ENCODE results near the gene TSPAN6.

Gene TSPAN6, protein sequence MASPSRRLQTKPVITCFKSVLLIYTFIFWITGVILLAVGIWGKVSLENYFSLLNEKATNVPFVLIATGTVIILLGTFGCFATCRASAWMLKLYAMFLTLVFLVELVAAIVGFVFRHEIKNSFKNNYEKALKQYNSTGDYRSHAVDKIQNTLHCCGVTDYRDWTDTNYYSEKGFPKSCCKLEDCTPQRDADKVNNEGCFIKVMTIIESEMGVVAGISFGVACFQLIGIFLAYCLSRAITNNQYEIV

DNA sequence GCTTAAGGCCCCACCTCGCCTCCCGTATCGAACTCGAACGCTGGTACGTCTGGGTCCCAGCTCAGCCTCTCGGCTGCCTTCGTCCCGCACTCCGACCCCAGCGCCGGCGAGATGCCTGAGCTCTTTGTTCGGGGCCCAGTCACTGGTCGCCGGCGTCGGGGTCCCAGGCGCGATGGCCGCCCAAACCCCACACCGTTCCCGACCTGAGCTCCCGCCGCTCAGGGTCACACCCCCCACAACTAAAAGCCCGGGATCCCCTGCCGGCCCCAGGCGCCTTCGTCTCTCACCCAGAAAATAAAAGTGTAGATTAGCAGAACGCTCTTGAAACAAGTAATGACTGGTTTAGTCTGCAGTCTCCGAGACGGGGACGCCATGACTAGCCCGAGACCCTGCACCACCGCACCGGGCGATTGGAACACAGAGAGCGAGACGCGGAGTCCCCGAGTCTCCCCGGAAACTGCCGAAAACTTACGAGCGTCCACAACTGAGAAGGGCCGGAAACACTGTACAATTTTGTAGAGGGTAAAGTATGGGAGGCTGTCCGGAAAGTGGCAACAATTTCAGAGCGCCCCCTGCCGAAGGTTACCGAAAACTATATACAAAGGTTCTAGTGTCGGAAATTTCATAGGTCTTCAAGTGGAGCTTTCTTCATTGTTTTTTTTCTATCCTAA is at the start of gene TSPAN6:
TSS of gene TSPAN6 (minus strand) at position 486 of the 671 bp plus-strand sequence. CDS start at position 374, 112 bp downstream.
- peak; percentile 78 for DNase-seq

- no peak for DNase-seq
Measured at GRCh38 chrX:100685997-100686305, 49.3 kb upstream of the TSPAN6 start.

DNA sequence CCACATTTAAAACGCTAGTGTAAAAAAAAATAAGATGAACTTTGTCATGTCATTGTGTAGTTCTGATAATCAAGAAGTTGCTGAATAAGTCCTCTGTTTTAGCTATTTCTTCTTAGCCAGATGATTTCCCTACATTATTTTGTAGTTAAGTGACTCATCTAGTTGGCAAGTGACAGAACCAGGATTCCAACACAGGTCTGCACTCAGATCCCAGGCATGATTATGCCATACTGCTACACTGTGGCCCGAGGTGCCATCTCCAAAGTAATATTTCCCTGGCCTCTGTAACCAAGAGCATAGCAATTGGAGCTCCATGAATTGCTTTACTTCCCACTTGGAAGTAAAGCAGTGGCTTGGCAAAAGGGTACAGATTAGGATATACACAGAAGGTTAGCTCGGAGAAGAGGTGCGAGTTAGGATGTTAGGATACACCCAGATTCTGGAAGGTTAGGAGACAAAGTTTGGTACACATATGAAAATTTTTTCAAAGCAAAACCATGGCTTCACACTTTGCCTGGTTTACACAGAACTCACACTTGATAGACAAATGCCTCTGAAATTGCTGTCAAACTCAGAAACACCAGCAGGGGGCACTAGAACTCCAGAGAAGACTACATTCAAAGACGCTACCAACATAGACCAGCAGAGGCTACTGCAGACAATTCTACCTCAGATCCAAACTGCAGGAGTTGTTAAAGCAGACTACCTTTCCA is 48.8 kb upstream of the TSPAN6 start:
- DNase-seq = peak; percentile 65

GRCh38 chrX:100682939-100683338 is 46.3 kb upstream of the TSPAN6 start:
- DNase-seq = no peak

GRCh38 chrX:100681599-100681998 is 45.0 kb upstream of the TSPAN6 start:
- DNase-seq = no peak

GRCh38 chrX:100680756-100681155 is 44.1 kb upstream of the TSPAN6 start:
- no peak for DNase-seq

DNA sequence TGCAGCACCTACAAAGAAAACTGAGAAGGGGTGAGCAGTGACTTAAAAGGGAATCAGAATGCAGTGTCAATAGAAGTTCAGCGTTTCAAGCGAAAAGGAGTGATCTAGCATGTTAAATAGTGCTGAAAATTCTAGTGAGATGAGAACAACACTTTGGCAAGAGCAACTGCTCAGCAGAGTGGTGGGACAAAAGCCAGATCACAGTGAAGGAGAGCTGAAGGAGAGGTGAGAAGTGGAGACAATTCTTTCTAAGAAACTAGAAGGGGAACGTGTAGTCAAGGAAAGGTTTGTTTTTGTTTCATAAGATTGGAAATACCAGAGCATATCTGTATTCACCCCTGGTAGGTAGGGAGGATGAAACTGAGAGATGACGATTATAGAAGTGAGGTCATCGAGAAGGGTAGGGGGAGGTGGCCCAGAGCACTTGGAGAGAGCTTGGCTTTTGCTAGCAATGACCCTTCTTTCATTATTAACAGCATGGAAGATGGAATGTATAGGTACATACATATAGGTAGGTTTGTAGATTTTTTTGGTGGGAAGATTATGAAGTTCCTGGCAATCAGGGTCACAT is 41.1 kb upstream of the TSPAN6 start:
- DNase-seq = no peak

GRCh38 chrX:100674705-100675104 is 38.1 kb upstream of the TSPAN6 start:
- DNase-seq = no peak

DNA sequence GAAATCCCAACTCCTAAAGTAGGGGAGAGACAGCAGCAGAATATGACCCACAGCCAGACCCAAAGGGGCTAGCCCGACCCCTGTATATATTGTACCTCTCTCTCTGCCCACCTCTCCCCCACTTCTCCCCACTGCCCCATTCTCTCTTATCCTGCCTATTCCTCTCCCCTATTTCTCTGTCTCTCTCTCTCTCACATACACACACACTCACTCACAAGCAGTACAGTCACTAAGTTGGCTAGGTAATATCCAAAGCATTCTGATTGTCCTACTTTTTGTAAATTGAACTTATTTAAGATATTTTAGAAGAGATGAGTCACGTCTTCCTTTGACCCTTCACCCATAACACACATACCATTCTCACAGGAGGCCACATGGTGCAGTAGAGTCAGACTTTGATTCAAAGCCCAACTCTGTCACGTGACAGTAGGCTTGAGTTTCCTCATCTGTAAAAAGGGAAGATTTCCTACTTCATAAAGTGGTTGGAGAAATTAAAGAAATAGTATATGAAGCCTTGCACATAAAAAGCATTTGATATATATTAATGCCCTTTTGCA is 36.9 kb upstream of the TSPAN6 start:
- DNase-seq = no peak

DNA sequence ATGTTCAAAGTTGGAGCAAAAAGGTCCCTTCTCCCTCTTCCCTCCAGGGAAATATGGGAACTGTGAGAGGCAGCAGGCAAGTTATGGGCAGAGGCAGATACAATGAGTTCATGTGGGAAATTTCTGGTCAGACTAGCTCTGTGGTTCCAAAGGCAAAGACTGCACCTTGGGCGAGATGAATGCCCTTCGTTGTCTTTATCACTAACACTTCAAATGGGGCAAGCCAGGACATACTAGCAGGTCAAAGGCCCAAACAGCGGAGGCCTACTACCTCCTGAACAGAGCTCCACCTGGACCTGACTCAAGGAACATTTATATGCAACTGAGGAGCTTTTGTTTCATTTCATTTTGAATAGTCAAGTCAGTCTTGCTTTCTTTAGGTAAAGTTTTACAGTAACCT is 36.4 kb upstream of the TSPAN6 start:
- no peak for DNase-seq

GRCh38 chrX:100663642-100664041 is 27.0 kb upstream of the TSPAN6 start:
- DNase-seq = no peak

DNA sequence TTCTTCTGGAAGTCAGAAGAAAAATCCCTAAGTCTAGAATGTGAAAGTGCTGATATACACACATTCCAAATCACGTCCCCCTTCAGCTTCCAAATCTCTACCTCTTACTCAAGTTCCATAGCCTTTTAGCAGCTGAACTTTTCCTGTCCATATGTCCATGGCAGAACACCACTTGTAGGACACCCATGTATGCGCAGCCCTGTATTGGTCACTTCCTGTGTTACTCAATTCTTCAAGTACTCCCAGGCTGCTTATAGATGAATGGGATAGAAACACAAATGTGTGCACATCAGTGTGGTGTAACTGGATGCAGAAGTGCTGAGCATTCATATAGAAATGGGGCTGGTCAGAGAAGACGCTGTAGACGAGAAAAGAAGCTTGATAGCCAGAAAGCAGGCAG is 26.2 kb upstream of the TSPAN6 start:
- no peak for DNase-seq

GRCh38 chrX:100662170-100662569 is 25.6 kb upstream of the TSPAN6 start:
- DNase-seq = no peak

GRCh38 chrX:100659431-100660137 is 23.0 kb upstream of the TSPAN6 start:
- DNase-seq = no peak

DNA sequence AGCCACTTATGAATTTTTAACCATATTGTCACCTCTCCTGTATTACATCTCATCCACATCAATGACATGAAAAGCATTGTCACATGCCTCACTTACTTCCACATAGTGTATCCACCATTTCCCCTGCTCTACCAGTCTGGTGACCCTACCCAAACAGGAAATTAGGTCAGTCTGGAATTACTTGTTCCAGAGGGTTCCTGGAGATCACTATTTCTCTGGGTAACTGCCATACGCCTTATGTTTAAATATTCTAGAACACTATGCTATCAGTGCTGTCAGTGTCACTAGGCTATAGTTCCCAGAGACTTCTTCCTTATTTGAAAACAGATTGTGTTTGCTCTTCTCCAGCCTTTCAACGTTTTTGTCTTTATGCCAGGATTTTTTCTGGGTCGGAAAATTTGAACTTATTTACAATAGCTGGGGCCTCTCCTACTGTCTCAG is 22.4 kb upstream of the TSPAN6 start:
- DNase-seq = no peak

GRCh38 chrX:100654261-100654660 is 17.7 kb upstream of the TSPAN6 start:
- DNase-seq = no peak

GRCh38 chrX:100652266-100652665 is 15.7 kb upstream of the TSPAN6 start:
- no peak for DNase-seq

DNA sequence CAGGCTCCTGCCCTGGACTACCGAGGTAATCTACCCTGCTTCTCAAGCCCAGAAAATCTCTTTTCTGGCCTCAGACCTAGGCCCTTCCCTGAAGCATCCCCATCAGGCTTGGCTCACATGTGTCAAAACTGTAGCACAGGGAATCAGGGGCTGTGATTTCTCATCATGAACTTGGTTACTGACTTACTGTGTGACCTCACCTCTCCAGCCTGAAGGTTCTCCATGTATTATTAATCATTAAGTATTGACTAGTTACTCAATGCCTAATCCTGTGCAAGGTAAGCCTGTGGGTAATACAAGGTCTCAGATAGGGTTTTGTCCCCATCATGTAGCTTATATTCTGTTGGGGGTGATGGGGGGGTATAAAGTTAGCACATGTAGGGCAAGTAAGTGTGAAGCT is 14.2 kb upstream of the TSPAN6 start:
- DNase-seq = no peak

DNA sequence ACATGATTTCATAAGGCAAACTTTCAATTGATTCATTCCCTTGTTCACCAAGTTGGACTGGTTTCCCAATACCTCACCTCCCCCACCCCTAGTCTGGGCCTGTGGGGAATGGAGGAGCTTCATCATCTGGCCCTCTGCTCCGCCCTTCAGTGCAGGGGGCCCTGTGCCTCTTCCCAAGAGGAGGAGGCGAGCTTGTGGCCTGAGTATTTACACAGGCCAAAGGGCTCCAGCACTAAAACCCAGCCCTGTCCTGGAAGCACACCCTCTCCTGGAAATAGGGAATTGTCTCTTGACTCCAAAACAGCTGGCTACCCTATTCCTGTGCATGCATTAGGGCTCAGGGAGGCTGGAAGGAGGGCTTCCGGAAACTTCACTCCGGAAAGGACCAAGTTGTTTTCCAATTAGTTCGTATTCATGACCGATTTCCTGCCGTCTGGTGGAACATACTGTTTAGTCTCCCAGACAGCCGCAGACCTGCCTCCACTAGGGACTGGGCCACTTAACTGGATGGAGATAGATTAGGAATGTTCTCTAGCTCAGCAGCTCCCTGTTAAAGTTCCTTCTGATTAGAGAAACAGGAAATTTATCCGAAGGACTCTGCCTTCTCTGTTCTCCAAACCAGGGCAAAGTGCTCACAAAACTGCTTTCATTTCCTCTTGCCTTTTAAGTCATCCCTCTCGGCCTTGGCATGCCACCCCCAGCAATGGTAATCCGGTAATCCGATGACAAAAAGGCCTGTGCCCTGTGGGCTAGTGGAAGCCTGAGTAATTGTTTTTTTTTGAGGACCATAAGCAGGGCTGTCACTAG is 13.1 kb upstream of the TSPAN6 start:
- DNase-seq = no peak

GRCh38 chrX:100648458-100649417 is 12.1 kb upstream of the TSPAN6 start:
- DNase-seq = no peak

GRCh38 chrX:100647739-100648138 is 11.1 kb upstream of the TSPAN6 start:
- DNase-seq = no peak

Data from CD4-positive, alpha-beta T cell treated with Interleukin-12 subunit alpha and Interleukin-12 subunit beta, for 1 hour (primary cell).